Measurements from ENCODE around the gene C6orf136.

DNA sequence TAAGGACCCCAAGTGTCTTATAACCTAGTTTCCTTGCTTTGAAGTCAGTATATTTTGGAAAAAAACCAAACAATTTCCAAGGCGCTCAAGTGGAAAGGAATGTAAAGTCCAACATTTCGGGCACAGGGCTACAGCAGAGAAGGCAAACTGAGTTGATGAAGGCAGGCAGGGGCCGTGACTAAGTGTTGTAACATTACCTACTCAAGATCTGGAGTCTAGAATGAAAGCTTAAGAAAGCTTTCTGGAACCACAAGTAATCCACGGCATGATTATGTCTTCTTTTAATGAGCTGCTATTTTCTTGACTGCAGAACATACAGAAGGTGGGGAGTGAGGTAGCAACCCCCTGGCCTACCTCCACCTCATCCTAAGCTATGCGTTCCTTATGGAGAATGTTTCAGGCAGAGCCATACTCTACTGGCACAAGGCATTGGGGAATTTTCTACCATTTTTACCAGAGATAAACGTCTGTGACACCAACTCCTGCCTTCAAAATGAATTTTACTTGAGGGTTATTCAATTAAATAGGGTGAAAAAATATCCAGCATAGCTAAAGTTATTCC lies 34.2 kb upstream of the C6orf136 start:
- TF ChIP-seq CTCF (conservative IDR thresholded peaks at IDR 0.05 in 1 of 2, IDR thresholded peaks at IDR 0.05 in 1 of 2; ENCODE audit: extremely low read depth in 1 of 2, insufficient read depth in 1 of 2, low read depth in 1 of 2, low read length in 2 of 2): no peak
- no peak for TF ChIP-seq EZH2 (IDR thresholded peaks at IDR 0.05; ENCODE audit: borderline replicate concordance, low read length)
